HS-5 (cell line): ENCODE data around the gene LUC7L.
"Not testable (repeated sequence)": the region's sequence is repeated elsewhere in the genome, so short reads cannot be mapped to it uniquely, and the experiment has no call there.

Source experiments
- DNase-seq: peaks from one replicate; pipeline ENCODE4 v3.0.0-alpha.2; 2012; ENCODE audit warnings: low read depth

LUC7L gene

DNA sequence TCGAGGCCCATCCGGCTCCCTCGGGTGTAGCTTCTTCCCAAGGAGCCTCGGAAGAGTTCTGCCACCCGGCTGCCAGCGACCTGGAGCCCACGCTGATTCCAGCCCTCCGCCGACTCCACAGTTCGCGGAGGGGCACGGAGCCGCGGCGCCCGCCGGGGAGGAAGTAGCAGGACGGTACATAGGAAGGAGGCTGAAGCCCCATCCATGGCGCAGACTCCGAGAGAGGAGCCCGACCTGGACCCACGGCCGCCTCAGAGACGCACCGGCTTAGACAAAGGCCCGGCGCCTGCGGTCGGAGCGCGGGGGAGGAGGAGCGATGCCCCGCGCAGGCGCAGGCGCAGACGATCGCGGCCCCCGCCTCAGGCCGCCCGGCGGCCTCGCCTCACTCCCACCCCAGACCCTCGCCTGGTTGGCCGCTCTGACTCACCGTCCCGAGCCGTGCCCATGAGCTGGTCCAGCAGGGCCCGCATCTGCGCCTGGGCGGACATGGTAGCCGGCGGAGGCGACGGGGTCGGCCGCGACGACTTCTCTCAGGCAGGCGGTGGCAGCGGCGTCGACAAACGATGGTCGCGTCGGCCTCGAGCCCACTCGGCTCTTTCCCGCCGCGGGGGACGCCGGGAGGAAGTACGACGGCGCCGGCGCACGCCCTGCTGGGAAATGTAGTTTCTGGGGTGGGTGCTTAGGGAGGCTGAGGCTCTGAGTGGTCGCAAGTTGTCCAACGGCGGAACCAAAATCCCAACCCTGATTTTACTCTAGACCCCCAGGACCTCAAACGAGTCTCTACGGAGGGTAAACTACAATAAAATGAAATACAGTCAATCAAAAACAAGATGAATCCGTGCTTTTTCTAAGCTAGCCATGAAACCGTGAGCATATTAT is at the start of gene LUC7L:
Gene LUC7L, minus strand, starts transcription at position 598 of the 879 bp plus-strand sequence. Its CDS starts 110 bp downstream, at position 488.
- peak; percentile 36 for DNase-seq

GRCh38 chr16:278863-279366 is 49.7 kb upstream of the LUC7L start:
- no peak for DNase-seq

- DNase-seq = no peak
Measured at GRCh38 chr16:276426-277077, 47.3 kb upstream of the LUC7L start.

GRCh38 chr16:275786-276232 is 46.6 kb upstream of the LUC7L start, which contains the start of gene RGS11:
Gene RGS11, minus strand, starts transcription at chr16:275944. Its CDS starts 33 bp downstream, at chr16:275911.
- no peak for DNase-seq

- no peak for DNase-seq
Measured at GRCh38 chr16:275041-275641, 45.9 kb upstream of the LUC7L start.

DNA sequence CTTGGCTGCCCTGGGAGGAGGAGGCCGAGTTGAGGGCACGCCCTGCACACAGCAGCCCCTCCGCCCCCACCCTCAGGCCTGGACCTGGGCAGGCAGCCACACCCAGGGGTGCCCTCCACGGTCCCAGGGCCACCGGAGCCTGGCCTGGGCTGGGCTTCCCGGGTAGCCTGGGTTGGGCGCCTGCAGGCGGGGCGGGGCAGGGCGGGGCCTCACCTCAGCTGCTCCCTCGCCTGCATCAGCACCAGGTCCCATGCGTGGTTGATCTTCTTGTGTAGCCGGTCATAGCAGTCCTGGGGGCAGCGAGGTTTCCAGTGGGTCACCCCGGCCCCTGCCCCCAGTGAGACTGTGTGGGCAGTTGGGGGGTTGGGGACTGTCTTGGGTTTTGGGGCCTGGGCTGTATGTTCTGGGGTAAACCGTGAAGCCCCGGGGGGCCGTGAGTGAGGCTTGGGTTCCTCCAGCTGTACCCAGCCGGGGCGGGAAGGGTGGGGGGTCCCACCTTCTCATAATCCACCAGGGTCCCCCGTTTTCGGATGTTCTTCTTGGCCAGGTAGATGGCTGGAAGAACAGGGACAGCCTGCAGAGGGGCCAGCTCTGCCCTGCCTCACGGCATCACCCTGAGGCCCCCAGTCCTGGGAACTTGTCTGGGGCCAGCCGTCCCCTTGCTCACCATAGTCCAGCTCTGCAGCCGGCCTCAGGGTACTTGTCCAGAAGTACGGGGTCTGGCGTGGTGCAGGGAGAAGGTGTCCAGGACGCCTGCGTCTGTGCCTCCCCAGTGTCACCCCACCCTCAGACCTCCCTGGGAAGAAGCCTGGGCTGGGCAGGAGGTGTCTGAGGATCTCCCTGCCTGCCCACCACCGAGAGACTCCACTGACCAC is 44.5 kb upstream of the LUC7L start:
- no peak for DNase-seq

DNA sequence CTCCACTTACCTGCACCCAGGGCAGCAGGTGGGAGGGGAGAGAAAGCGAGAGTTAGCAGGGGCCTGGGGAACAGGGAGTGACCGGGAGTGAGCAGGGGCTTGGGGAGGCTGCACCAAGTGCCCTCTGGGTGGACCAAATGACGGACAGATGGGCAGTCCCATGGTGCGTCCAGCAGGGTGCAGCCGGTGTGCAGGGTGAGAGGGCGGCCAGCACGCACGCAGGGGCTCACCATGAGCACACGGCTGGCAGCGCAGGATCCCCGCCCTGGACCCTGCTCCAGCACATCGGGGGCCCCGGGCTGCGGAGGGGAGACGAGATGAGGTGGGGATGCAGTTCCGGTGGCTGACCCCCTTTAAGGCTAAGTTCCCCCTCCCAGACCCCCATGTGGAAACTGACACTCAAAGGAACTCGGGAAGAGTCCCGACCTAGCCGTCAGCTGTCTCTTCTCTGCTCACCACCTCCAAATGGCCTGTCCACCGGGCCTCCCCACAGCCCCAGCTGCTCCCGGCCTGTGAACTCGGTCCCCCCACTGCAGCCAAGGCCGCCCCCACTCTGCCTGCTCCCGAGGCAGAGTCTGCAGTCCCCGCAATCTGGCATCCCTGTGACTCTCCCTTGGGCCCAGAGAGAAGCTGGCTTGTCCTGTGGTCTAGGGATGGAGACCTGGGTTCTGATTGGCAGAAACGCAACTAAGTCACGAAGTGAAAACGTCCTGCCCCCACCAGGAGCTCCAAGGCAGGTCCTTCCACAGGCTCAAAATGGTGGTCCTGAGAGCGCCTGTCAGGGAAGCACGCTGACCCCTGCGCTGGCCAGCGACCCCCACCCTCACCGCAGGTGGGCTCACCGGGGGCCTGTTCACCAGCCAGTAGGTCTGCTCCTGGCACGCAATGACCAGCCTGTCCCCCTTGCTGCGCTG is 43.6 kb upstream of the LUC7L start:
- no peak for DNase-seq

GRCh38 chr16:270381-271255 is 41.4 kb upstream of the LUC7L start:
- DNase-seq = no peak

- no peak for DNase-seq
Measured at GRCh38 chr16:269061-269796, 40.0 kb upstream of the LUC7L start.

DNA sequence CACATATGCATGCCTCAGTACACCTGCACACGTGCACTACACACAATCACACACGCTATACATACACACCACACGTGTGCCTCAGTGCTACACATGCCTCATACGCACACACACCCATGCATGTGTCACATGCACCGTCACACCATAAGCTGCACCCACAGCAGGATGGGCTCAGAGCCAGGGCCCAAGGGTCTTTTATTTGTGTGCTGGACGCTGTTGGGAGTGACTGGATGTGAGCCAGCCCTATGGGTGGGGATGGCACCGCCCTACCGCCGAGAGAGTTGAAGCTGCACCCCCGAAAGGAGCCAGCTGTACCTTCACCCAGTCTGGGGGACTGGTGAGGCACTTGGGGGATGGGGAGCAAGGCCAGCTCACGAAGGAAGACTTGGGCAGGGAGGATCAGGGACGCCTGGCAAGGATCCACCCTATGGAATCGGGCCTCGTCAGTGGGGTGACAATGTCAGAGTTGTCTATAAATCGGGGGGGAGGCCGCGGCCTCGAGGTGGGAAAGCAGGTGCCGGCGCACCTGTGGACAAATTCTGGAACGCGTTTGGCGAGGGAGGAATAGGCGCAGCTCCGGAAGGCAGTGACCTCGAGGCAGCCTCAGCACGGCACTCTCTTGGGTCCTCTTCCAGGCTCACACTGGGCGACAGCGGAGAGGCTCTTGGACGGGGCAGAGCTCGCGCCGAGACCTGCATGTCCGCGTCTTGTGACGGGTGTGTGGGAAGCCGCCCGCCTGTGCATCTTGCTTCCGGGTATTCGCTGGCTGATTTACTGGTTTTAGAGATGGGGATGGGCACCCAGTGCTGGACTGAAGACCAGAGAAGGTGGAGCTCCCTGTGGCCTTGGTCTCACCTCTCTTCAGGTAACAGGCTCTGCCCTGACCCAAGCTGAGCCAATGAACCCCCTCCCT is 39.1 kb upstream of the LUC7L start:
- DNase-seq = no peak

DNA sequence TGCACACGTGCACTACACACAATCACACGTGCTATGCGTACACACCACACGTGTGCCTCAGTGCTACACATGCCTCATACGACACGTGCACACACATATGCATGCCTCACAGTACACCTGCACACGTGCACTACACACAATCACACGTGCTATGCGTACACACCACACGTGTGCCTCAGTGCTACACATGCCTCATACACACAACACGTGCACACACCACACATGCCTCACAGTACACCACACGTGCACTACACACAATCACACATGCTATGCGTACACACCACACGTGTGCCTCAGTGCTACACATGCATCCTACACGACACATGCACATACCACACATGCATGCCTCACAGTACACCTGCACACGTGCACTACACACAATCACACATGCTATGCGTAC is 38.3 kb upstream of the LUC7L start:
- not testable (repeated sequence) for DNase-seq

GRCh38 chr16:266258-267164 is 37.3 kb upstream of the LUC7L start:
- DNase-seq = no peak

DNA sequence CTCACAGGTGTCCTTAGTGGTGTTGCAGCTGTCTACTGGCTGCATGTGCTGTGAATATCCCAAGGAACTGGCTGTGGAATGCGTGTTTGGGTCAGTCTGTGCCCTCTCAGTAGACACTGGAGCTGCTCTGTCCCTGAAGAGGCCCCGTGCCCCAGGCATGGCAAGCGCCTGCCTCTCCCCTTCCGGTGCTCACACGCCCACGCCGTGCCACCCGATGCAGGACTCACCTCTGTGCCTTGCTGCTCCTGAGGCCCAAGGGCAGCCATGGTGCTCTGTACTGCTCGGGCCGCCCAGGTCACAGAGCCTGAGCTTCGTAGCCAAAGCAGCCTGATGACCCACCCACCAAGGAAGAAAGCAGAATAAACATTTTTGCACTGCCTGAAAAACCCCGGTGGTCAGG is 36.5 kb upstream of the LUC7L start:
- DNase-seq = no peak

GRCh38 chr16:265002-265529 is 35.8 kb upstream of the LUC7L start:
- DNase-seq = no peak

DNA sequence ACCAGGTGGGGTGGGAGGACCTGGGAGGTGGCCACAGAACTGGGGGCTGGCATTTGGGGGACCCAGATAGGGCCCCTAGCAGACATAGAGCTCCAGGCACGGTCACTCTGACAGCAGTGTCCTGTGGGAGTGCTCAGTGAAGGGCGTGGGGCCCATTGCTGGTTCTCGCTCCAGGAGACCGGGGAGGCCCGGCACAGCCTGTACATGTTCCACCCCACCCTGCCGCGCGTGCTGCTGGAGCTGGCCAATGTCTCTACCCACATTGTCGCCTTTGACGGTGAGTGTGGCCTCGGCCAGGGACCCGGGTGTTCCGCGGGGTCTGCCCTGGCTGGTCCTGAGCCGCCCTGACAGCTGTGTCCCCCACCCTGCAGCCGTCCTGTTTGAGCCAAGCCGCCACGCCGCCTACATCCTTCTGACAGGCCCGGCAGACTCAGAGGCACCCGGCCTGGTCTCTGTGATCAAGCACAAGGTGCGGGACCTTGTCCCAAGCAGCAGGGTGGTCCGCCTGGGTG is 35.2 kb upstream of the LUC7L start:
- no peak for DNase-seq

GRCh38 chr16:263944-264343 is 34.7 kb upstream of the LUC7L start:
- no peak for DNase-seq
